Loucy (cell line): ENCODE data around the gene NECTIN2.
"Not testable (repeated sequence)": the region's sequence is repeated elsewhere in the genome, so short reads cannot be mapped to it uniquely, and the experiment has no call there.

Source experiments
- H2AFZ ChIP-seq: fragments of 200-600 bp; sonication (generic); 2 replicates; pipeline ENCODE4 v1.6.0; 2016; ENCODE audit warnings: antibody characterized with exemption, mild to moderate bottlenecking, low read length, moderate library complexity
- H3F3A ChIP-seq: fragments of 200-600 bp; 2 replicates; pipeline ENCODE4 v1.6.0; 2016; ENCODE audit warnings: antibody characterized with exemption, low read depth, mild to moderate bottlenecking
- H3K27me3 ChIP-seq: fragments of 200-600 bp; sonication (generic); 2 replicates; pipeline ENCODE4 v1.6.1; 2014; ENCODE audit warnings: low read length, mild to moderate bottlenecking; ENCODE audit not compliant: insufficient read depth, poor library complexity, severe bottlenecking
- H3K36me3 ChIP-seq: fragments of 200-600 bp; sonication (generic); 2 replicates; pipeline ENCODE4 v1.6.1; 2016; ENCODE audit warnings: low read length; ENCODE audit not compliant: insufficient read depth
- H3K4me1 ChIP-seq: fragments of 200-600 bp; sonication (generic); 2 replicates; pipeline ENCODE4 v1.5.1; 2014; ENCODE audit warnings: low read length, mild to moderate bottlenecking; ENCODE audit not compliant: insufficient read depth, poor library complexity, severe bottlenecking
- H3K4me2 ChIP-seq: fragments of 200-600 bp; sonication (generic); 2 replicates; pipeline ENCODE4 v1.6.0; 2014; ENCODE audit warnings: antibody characterized with exemption, low read length, low read depth, mild to moderate bottlenecking; ENCODE audit not compliant: poor library complexity, severe bottlenecking
- H3K4me3 ChIP-seq: fragments of 200-600 bp; sonication (generic); 2 replicates; pipeline ENCODE4 v1.5.1; 2014; ENCODE audit warnings: low read length, mild to moderate bottlenecking, mixed read lengths; ENCODE audit not compliant: poor library complexity, severe bottlenecking
- H3K79me2 ChIP-seq: fragments of 200-600 bp; sonication (generic); 2 replicates; pipeline ENCODE4 v1.6.1; 2014; ENCODE audit warnings: low read length; ENCODE audit not compliant: insufficient read depth
- H3K9ac ChIP-seq: fragments of 200-600 bp; sonication (generic); 2 replicates; pipeline ENCODE4 v1.6.0; 2014; ENCODE audit warnings: mild to moderate bottlenecking, low read depth, low read length, moderate library complexity; ENCODE audit not compliant: poor library complexity, severe bottlenecking
- H3K9me2 ChIP-seq: fragments of 200-600 bp; sonication (generic); replicated peaks from 2 replicates; pipeline ENCODE4 v1.6.1; 2016; ENCODE audit warnings: low read depth, low read length, mixed read lengths
- H3K9me3 ChIP-seq: fragments of 200-600 bp; sonication (generic); 2 replicates; pipeline ENCODE4 v1.6.1; 2014; ENCODE audit warnings: mild to moderate bottlenecking, antibody characterized with exemption, low read length, low read depth; ENCODE audit not compliant: insufficient read depth
- H4K20me1 ChIP-seq: fragments of 200-600 bp; sonication (generic); 2 replicates; pipeline ENCODE4 v1.6.0; 2014; ENCODE audit warnings: antibody characterized with exemption, low read length, mild to moderate bottlenecking; ENCODE audit not compliant: insufficient read depth, poor library complexity, severe bottlenecking
- CTCF ChIP-seq: fragments of 200-600 bp; sonication (generic); conservative IDR thresholded peaks from 2 replicates; pipeline ENCODE4 v1.5.1; 2014; ENCODE audit warnings: mild to moderate bottlenecking, antibody characterized with exemption, low read length
- EZH2phosphoT487 ChIP-seq: fragments of 200-600 bp; IDR thresholded peaks from 2 replicates; pipeline ENCODE4 v1.6.1; 2018; ENCODE audit warnings: antibody characterized with exemption, mild to moderate bottlenecking, moderate library complexity, borderline replicate concordance

NECTIN2 gene

GRCh38 chr19:44824761-44825160 is 21.3 kb upstream of the NECTIN2 start:
- no peaks in the 10 kb centered on the region for H3K9me3 ChIP-seq
- H3K9ac ChIP-seq = no peak overlapping the region
- H3K36me3 ChIP-seq = no peaks in the 10 kb centered on the region
- no peaks in the 10 kb centered on the region for H3K79me2 ChIP-seq
- no peaks in the 10 kb centered on the region for H3K27me3 ChIP-seq
- H3F3A ChIP-seq = no peaks in the 10 kb centered on the region
- no peaks in the 10 kb centered on the region for H3K4me1 ChIP-seq
- H2AFZ ChIP-seq = no peak overlapping the region
- TF ChIP-seq CTCF = no peak
- no peak overlapping the region for H3K4me2 ChIP-seq
- H3K9me2 ChIP-seq = no peaks in the 10 kb centered on the region
- no peak overlapping the region for H3K4me3 ChIP-seq
- no peaks in the 10 kb centered on the region for H4K20me1 ChIP-seq

GRCh38 chr19:44832875-44833274 is 13.2 kb upstream of the NECTIN2 start:
- H3K4me1 ChIP-seq, H3K4me2 ChIP-seq, H3F3A ChIP-seq: not testable (repeated sequence)

GRCh38 chr19:44834399-44834798 is 11.7 kb upstream of the NECTIN2 start:
- H3F3A ChIP-seq, H3K9me3 ChIP-seq, H3K4me1 ChIP-seq, H3K9me2 ChIP-seq, H3K79me2 ChIP-seq, H4K20me1 ChIP-seq, H3K36me3 ChIP-seq, H3K9ac ChIP-seq, H3K4me2 ChIP-seq, H3K27me3 ChIP-seq, H3K4me3 ChIP-seq, H2AFZ ChIP-seq: not testable (repeated sequence)

More at GRCh38 chr19:44832875-44833274, 13.2 kb upstream of the NECTIN2 start:
- H3K9me3 ChIP-seq, H4K20me1 ChIP-seq, H3K27me3 ChIP-seq, H3K4me3 ChIP-seq, H3K36me3 ChIP-seq, H3K9ac ChIP-seq, H3K79me2 ChIP-seq, H3K9me2 ChIP-seq, H2AFZ ChIP-seq: not testable (repeated sequence)

GRCh38 chr19:44839276-44839675 is 6.8 kb upstream of the NECTIN2 start:
- TF ChIP-seq CTCF (no peak), EZH2phosphoT487 (no peak)
- Histone ChIP-seq H3K4me1 (peaks cover 3% of the 10 kb centered on the region), H3K4me3 (no peak overlapping the region), H3K4me2 (no peak overlapping the region), H3K9me3 (no peaks in the 10 kb centered on the region), H3K79me2 (no peaks in the 10 kb centered on the region), H3K27me3 (no peaks in the 10 kb centered on the region), H3K9ac (no peak overlapping the region), H2AFZ (no peak overlapping the region), H4K20me1 (no peaks in the 10 kb centered on the region), H3F3A (no peaks in the 10 kb centered on the region), H3K36me3 (no peaks in the 10 kb centered on the region), H3K9me2 (no peaks in the 10 kb centered on the region)
